Dermis blood vessel endothelial cell (primary cell): ENCODE results near the gene NUAK1. TPM values are rescaled to one million over a fixed set of nuclear protein-coding genes. Genes with fewer than 3 reads are reported as not detected.

Experiments
- DNase-seq: peaks from one replicate; pipeline ENCODE4 v3.0.0; 2010
- total RNA-seq: library from RNA; depleted of rRNA; stranded (reverse); fragments of >200 nt; gene quantifications from 2 replicates; pipeline ENCODE4 v1.2.3, GENCODE V29; 2014

The NUAK1 gene
- total RNA-seq, 1 donor from 2014 or later = 158 TPM

DNA sequence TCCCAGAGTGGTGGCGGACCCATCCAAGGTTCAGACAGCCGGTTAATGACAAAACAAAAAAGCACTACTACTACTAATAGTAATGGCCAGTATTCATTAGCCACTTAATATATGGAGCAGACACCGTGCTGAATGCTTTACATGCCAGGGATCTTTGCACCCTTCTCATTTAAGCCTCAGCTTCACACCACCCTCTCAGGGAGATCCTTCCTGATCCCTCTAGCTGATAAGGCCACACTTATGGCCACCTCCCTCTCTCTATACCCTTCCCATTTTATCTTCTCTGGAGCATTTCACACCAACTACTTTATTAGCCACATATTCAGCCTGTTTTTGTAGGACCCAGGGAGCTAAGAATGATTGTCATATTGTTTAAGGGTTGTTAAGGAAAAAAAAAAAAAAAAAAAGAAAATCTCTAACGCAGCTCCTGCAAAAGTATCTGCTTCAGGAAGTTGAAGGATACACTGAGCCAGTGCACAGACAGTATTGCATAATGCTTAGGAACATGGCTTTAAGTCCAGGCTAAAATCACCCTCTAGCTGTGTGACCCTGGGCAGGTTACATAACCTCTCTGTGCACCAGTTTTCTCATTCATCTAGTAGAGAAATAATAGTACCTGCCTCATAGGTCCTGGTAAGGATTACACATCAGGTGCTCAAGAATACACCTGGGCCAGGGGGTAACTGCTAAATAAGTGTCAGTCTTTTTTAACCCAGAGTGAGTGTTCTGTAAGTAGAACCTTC lies 29.4 kb downstream of the NUAK1 start:
- no peak for DNase-seq

DNA sequence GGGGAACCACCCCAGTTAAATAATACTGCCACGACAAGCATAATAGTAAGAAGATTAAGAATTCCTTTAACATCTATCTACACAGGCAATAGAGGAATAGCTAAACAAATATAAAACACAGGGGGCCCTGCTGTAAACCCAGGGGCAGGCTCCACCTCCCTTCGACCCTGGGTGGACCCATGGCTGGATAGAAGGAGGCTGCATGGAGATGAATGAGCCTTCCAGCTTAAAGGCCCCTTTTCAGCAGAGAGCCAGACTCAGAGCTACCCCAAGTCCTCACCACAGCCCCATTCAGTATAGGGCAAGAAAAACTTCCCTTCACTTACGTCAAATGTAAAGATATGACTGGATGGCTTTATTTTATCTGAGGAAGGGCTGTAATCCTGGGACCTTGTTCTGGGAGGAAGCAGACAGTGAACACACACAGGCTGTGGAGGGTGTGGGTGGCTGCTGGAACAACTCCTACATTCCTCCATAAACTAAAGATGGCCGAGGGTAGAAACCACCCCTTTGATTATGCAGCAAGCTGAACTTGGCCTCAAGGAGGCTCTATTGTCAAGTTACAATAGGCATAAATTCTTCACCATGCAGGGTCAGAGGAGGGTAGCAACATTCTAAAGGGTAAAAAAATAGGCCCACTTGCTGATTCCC lies 30.4 kb downstream of the NUAK1 start:
- DNase-seq = peak; percentile 47

DNA sequence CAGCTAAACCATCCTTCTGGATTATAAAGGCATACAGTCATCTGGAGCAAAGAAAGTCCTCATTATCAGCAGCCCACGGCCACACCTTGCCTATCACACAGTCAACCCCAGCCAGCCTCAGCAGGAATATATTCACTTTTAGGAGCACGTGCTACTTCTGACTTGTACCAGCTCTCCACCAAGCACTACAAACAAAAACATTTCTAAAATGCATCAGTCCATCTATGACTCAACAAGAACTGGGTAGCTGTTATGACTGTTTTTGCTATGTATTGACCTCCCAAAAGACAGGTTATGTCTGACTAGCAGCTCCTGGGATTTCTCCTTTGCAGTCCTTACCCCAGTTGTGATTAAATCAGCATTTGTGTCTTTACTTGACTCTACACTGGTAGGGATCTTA lies 31.2 kb downstream of the NUAK1 start:
- DNase-seq = no peak

DNA sequence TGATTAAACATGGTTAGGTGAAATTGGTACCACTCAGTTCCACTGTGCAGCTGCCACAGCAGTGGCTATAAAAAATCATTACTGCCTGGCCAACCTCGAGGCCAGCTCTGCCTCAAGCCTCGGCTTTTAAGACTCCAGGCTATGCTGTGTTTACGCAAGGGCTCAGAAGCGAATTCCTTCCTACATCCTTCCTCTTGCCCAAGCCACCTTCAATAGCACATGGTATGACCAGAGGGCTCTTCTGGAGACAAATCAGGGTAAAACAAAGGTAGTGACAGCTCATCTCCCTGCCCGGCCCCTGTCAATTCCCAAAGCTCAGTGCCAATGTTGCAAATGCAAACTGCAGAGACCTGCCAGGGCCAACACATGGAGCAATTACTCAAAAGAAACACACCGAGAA lies 31.9 kb downstream of the NUAK1 start:
- peak; percentile 71 for DNase-seq

DNA sequence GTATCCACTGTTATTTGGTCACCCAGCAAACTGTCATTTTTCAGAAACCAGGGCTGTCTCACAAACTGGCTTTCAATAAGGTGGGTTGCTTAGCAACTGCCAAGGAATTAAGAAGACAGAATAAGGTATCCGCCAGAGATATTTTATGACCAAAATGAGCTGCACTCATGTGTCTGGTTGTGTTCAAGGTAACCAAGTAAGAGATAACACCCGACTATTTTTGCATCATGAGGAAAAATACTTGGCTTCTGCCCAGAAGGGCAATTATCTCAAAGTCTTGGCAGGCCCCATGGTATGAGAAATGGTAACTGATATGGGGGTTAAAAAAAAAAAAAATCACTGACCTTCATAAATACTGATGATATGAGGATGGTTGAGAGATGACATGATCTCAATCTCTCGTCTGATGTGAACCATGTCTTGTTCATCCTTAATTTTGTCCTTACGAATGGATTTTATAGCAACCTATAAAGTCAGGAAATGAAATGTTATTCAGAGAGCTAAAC lies 32.6 kb downstream of the NUAK1 start:
- no peak for DNase-seq

DNA sequence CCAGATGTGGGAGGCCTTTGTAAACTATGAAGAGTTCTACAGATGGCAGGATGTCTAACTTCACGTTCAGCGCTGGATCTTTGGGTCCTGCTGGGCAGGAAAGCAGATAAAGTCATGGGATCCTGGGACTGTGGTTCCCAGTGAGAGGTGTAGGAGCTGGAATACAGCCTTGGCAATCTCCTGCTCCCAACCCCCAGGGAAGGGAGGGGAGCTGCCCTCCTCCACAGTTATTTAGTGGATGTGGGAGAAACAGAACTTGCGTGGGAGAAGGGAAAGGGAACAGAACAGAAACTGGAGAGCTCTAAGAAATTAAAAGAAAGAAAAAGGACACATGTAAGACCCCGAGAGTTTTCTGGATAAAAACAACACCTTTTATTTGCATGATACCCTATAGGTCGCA lies 37.0 kb downstream of the NUAK1 start:
- DNase-seq = no peak

DNA sequence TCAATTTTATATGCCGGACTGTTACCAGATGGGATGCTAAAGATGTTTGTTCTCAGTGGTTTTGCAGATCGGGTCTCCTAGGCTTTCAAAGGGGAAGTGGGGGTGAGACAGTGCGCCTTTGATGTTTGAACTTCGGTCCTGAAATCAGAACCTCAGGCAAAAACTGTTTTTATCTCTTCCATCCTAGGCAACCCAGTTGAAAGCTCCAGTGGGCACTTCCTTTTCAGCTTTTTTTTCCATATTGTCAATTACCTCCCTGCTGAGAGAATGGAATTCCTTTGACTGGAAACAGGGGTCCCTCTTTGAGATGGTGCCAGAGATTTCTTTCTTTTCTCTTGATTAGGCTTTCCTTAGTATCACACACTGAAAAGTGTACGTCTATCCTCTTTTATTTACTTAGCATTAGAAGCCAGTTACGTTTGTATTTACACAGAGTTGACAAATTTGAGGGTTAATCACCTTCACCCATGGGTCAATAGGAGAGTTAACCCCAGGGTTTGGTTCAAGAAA lies 40.0 kb downstream of the NUAK1 start:
- DNase-seq = no peak

DNA sequence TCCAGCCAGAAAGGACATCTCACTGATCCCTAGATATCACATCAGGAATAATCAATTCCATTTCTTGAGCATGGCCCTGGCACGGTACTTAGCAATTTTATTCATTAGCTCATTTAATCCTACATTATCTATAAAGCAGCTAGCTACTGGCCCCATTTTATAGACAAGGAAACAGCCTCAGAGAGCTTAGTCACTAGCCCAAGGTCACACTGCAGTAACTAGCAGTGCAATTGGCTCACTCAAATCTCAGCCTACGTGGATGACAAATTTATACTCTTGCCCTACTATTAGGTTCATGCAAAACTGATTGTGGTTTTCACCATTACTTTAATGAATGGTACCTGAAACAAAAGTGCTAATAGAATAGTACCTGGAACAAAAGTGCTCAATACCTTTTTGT lies 41.7 kb downstream of the NUAK1 start:
- DNase-seq = peak; percentile 40

DNA sequence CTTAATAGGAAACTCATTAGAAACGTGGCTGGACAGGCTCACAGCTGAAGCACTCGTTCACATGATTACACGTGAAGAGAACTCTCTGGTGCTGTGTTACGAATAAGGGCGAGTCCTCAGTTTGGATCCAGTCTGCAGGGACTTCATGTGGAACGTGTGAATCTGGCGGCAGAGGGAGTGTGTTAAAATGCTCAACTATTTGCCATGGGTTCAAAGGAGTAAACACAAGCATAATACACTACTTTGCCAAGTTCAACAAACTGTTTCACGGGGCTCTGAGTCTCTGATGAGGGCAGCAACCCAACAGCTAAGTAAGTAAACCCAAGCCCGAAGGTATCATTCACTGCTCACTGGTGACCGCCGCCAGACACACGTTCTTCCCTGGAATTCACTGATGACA lies 42.4 kb downstream of the NUAK1 start:
- DNase-seq = peak; percentile 74

DNA sequence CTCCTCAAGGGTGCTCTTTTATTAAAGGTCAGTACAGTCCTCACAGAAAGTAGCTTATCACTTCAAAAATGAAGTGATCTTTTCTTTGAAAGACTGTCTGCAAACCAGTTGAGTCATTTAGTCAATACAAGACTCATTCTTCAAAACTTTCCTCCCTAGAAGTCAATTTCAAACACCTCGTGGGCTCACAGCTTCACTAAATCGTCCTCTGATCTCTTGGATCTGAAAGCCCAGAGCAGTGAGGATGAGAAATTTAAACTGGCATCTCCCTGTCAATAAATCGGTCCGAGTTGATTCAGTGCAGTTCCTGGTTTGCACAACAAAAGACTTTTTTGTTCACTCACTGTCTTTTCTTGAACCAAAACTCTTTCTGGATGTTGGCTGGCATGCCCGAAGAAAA lies 44.5 kb downstream of the NUAK1 start:
- no peak for DNase-seq

DNA sequence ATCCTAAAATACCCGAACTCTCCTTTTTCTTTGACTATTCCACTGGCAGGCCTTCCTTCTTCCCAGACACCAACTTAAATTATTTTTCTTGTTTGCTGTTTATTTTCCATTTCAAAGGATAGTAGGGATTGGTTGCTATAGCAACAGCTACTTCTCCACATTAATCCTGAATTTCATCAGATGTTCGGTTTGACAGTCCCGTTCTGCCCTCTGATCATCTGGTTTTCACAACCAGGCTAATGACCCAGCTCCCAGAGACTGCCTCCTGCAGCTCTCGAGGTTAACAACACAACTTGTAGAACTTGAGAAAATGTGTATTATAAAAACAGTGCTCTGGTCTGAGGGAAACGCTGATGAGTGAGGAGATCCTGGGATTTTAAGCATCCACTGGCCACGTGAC lies 45.5 kb downstream of the NUAK1 start:
- DNase-seq = no peak

DNA sequence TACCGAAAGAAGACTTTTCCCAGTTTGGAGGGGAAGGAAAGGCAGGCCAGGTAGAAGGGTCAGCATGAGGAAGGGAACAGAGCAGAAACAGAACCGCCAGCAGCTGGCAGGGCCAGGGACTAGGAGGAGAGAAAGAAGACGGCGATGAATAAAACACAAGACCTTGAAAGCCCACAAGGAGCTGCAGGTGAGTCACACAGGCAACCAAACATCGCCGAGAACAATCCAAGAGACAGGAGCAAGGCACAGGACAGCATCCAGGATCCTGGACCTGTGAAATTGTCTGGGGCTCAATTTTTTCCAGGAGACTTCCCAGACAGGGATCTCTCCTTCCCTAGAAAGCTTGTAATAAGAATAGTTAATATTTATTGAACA lies 47.3 kb downstream of the NUAK1 start:
- peak; percentile 40 for DNase-seq

DNA sequence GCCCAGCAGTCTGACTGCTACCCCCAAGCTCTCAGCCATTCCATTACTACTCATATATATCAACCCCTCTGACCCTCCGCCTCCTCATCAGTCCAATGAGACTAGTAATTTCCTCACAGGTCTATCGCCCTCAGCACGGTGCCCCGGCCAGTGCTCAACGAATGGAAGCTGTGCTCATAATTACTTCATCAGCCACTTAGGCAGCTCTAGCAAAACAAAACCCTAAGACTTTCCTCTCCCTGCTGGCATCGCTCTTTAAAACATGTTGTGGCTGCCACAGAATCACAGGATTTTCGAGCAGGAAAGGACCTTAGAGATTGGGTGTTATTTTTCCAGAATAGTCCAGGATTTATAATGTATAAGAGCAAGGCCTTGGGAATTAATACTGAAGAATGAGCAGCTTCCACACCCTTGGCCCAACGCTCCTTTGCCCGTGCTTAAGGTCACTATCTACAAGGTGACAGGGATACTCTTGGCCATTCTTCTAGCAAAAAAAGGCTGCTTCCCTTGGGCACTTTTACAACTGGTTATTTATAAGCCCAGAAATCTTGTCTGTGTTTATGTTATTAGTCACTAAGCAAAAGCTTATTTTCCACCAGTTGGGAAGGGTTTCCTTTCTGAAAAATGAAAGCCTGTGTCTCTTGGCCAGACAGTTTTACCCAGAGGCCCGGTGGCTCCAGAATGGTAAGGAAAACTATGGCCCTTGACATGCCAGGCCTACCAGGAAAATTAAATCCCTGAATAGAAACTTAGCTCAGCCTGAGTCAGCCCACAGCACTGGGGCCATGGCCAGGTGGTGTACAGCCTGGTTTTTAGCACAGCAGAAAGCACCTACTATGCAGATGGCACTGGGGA lies 47.9 kb downstream of the NUAK1 start:
- peak; percentile 76 for DNase-seq

DNA sequence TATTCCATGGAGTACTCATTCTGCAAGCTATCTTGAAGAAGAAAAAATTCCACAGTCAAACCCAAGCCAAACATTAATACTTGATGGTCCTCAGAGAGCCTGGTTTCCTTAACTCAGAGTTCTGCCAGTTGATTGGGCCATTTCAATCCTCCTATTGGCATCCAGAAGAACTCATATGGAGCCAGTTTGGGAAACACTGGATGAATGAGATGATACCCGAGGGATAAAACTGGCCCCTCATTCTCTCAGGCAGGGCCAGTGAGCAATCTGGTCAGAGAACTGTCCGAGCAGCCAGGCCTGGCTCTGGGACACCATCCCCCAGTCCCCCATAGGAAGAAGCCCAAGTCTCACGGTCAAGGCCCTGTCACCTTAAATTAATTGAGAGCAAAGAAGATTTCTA lies 48.8 kb downstream of the NUAK1 start:
- no peak for DNase-seq

DNA sequence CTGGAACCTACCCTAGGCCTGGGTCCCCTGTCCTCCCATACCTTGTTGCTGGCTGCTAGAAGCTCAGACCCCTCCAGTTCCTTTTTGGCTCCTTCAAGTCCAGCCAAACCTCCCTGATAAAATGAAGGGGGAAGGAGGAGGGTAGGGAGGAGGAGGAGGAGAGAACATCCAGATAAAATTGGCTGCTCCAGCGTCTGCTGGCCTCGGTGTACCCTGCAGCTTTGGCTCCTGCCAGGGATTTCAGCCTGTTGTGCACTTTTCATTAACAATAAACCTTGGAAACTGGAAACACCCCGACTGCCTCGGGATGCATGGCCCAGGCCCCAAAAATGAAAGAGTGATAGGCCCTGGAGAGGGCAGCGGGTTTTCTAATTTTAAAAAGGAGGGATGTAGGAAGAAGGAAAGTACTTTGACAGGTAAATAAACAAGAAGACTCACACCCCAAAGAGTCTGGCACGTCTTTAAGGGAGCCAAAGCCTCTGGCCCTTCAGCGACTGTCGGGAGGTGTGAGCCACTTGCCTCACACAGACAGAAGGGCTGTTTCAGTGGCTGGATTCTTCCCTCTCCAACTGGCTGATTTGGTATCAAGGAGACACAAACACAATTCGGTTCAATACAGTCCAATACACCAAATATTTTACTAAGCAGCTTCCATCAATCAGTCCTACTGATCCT lies 49.8 kb downstream of the NUAK1 start:
- no peak for DNase-seq

DNA sequence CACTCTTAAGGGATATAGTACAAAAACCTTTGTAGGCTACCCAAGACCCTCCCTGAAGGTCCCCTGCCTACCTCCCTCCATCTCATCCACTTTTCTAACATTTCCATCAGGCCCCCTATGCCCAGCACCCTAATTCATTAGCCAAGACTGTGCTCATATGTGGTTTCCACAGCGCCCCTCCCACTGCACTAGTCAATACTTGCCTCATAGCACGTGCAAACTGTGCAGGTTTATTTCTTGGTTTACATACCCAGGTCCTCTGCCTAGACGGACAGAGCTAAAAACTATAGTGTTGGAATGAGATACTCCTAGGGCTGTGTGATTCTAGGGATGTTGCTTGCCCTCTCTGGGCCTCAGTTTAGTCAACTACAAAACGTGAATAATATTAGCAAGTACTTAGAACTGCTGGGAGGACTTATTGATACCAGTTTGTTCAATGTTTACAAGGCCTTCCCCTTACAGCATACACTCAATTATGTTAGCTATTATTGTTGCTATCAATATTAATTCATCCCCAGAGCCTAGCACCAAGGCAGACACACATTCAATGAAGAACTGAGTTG lies 50.4 kb downstream of the NUAK1 start:
- no peak for DNase-seq

DNA sequence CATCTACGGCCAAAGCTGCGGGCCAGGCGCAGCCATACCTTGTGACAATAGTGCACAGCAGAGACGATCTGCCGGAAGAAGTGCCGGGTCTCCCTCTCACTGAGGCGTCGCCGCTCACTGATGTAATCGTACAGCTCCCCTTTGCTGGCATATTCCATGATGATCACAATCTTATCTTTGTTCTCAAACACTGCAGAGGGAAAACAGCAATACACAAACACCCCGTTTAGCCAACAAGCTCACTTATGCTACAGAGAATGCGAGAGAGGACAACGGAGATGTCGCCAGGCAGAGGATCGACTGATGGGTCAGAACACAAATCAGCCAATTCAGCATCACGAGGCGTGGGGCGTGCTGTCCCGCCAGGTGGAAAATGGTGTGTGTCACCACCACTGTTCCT lies 52.1 kb downstream of the NUAK1 start:
- no peak for DNase-seq

DNA sequence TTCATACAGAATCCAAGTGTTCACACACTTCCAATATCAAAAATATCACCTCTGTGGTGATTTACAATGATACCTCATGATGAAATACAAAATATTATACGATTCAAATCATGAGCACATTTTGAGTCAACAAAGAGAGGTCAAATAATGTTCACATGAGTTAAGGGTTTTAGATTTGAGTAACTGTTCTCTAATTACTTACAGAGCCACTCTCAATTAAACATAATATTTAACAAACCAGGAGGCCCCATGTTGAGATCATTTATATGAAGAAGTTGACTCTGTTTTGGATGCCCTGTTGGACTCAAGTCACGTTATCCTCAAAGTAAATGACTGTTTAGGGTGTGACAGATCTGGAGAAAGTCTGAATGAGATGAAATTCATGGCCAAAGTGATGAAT lies 53.5 kb downstream of the NUAK1 start:
- no peak for DNase-seq

DNA sequence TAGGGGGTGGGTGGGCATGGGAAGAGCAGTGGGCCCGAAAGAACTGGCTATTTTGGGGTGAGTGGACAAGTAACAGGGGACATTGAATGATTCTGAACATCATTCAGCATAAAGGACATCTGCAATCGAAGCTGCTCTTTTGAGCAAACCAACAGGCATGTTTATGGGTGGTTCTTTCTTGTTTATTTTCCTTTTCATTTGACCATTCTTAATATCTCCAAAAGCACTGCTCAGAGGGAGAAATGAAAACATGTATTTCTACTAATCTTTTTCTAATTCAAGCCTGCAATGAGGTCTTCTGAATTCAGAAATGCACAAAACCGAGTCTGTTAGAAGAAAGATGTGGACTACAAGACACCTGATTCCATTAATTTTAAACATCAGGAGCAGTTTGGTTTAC lies 54.0 kb downstream of the NUAK1 start:
- DNase-seq = no peak

DNA sequence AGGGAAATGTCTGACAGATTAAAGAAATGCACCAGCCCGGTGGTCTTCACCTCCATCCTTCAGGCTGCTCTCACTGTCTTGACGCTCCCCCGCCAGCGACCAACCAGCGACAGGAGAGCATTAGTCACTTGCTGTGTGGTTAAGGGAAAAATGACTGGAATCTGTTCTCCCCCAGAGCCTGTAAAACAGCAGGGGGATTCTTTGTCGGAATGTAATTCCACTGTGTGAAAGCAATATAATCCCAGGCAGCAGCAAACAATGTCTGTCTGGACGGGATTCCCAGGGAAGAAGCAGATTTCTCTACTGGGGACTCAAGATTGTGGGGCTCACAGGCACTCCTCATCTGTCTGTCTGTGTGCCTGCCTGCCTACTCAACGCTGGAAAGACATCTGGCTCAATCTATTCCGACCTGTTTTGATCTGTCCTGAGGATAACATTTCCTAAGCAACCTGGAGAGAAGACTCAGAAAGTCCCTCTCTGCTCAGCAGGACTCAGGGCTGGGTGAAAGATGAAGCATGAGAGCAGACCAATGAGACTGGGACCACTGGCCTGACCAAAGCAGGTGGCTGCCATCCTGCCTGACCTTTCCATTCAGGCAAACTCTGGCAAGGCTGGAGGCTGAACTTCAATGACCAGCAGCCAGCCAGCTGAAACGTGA lies 54.6 kb downstream of the NUAK1 start:
- no peak for DNase-seq
